Activated CD8-positive, alpha-beta memory T cell treated with anti-CD3 and anti-CD28 coated beads, Interleukin-2, amount 50 U/mL, for 24 hours (primary cell): Measurements from ENCODE around the gene RBM19.

Experiments used
- DNase-seq: peaks from one replicate; pipeline ENCODE4 v3.0.0-alpha.2; 2020; ENCODE audit errors: extremely low read depth

RBM19 gene

DNA sequence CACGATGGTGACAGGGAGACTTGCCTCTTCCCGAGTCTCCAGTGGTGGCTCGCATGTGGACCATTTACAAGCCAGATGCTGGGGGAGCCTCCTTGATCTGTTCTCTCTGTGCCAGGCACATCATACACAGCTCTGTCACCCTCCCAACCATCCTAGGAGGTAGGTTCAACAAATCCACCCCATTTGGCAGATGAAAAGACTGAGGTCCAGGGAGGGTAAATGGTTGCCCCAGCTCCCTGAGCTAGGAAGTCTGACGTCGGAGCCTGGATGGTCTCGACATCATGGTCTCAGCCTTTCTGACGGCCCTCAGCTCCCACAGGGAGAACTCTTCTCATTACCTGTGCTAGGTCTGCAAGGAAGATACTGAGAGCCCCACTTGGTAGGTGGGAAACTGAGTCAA, 189.6 kb downstream of the RBM19 start:
- DNase-seq = no peak

DNA sequence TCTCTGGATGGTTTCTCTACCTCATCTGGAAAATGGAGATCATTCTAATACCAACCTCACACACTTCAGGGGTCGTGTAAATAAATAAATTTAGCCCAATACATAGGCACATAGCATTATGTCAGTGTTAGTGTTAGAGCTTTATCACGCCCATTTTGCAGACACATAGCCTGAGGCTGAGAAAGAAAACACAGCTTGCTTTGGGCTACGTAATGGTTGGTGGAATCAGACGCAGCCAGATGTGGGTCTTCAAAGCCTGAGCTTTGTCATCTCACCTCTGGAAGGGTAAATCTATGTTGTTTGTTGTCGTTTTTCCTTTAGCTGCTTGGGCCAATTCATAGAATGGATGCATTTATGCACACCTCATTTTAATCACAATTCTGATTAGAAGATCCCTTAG, 191.6 kb downstream of the RBM19 start:
- DNase-seq = no peak

DNA sequence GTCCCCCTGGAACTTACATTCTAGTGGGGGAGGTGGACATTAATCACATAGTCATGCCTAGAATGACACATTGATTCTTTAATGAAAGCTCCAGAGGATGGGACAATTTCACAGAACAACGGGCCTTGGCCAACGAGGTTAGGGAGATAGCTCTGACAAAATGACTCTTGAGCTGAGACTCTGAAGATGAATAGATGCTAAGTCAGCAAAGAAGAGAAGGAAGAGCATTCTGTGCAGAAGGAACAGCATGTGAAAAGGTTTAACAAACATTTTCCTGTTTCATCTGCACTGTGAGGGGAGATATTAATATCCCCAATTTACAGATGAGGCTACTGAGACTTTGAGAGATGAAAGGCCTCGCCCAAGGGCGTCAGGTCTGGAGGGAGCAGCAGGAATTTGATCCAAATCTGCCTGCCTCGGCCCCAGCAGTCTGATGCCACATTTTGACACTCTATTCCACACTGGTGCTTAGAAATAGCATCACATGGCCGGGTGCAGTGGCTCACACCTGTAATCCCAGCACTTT, 193.6 kb downstream of the RBM19 start:
- DNase-seq = no peak

DNA sequence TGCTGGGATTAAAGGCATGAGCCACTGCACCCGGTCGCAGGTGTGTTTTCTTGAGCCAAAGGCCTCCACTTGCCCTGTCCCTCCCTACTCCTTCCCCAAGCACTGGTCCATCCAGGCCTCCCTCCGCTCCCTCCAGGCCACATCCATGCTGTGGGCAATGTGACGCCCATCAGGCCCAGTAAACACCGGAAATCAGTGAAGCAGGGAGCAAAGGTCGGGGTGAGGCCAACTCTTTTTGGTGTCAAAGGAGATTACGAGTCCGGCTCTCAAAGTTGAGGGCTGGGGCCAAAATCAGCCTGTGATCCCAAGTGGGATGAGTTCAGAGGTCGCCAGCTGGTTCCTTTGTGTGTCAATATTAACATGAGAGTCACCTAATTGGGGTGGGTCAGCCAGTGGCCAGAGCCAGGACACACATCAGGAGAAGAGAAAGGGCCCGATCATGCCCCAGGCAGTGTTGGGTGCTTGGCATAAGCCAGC, 195.7 kb downstream of the RBM19 start:
- DNase-seq = no peak

DNA sequence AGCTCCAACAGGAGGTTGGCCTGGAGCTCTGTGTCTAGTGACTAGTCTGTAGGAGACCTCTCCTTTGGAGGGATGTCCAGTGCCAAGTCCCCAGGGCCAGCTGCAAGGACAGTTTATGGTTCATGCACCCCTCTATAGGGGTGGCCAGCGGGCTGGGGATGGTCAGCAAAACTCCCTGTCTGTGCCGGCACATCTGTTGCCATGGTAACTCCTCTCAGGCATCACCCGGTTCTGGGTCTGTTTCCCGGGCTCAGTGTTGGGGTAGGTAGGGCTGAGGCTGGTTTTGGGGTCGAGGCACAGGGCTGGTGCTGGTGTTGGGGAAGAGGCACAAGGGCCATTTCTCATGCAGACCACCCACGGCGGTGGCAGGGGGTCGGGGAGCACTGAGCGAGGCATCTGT, 196.8 kb downstream of the RBM19 start:
- DNase-seq = no peak

DNA sequence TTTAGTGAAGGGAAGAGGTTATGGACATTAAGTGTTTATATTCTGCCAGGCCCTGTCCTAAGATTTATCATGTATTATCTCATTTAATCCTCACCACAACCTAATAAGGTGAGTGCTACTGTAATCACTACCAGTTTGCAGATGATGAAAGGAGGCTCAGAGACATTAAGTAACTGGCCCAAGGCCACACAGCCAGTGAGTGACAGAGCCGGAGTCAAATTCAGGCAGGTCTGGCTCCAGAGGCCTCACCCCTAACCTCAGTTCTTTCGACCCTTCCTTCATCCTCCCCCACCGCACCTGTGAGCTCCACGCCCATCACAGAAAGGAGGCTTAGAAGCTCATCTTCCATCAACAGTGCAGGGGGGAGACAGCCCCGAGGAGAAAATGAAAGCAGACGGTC, 197.3 kb downstream of the RBM19 start:
- no peak for DNase-seq

DNA sequence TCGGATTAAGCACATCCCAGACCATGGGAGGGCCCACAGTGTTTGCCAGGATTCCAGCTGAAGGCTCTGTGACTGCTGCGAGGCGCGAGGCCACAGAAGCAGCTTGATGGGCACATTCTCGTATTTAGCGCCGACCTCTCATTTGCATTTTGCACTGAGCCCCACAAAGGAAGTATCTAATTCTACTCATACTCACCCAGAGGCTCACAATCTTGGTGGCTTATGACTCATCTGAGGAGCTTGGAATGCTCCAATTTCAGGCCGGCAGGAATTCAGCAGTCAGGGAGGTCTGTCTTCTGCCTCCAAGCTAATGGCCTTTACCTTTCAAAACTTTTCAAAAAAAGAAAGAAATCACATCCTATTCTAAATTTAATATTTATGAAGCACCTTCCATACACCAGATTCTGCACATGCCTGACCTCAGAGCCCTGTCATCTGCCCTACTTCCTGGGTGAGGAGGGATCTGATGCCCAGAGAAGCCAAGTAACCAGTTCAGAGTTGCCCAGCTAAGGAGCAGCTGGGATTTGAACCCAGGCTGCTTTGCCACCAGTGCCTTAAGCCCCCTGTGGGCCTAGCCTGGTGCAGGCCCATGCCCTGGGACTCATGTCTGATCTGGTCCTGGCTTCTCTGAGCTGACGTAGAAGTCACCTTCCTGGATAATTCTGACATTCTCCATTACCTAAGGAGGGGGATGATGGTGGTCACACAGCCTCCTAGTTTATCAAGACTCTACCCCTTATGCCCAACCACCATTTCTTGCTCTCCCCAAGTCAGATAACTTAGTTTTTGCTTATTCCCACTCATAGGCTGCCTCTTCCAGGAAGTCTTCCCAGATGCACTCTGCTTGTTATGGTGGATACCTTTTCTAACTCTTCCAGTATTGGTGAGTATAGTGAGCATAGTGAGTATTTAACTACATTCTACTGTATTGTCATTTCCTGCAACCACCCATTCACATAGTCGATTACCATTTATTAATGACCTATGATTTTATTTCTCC, 198.9 kb downstream of the RBM19 start:
- DNase-seq = no peak
